Astrocyte (in vitro differentiated cells and primary cell): Measurements from ENCODE around the gene SUPT16H.

Experiments used
- EZH2 ChIP-seq: IDR thresholded peaks from 2 replicates; pipeline ENCODE4 v1.6.1; 2012; ENCODE audit warnings: mild to moderate bottlenecking, low read length, inconsistent platforms; ENCODE audit not compliant: insufficient read depth
- TF ChIP-seq, protein P1 (sequence below): IDR thresholded peaks from 2 replicates; pipeline ENCODE4 v1.5.1; 2011; ENCODE audit warnings: low read depth, mild to moderate bottlenecking, inconsistent platforms, low read length, moderate library complexity; ENCODE audit not compliant: insufficient read depth

GRCh38 chr14:21347201-21347600 lies 36.6 kb downstream of the SUPT16H start:
- TF ChIP-seq, protein P1, sequence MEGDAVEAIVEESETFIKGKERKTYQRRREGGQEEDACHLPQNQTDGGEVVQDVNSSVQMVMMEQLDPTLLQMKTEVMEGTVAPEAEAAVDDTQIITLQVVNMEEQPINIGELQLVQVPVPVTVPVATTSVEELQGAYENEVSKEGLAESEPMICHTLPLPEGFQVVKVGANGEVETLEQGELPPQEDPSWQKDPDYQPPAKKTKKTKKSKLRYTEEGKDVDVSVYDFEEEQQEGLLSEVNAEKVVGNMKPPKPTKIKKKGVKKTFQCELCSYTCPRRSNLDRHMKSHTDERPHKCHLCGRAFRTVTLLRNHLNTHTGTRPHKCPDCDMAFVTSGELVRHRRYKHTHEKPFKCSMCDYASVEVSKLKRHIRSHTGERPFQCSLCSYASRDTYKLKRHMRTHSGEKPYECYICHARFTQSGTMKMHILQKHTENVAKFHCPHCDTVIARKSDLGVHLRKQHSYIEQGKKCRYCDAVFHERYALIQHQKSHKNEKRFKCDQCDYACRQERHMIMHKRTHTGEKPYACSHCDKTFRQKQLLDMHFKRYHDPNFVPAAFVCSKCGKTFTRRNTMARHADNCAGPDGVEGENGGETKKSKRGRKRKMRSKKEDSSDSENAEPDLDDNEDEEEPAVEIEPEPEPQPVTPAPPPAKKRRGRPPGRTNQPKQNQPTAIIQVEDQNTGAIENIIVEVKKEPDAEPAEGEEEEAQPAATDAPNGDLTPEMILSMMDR, result no peak
- no peak for TF ChIP-seq EZH2
